Measurements from ENCODE around the gene NSDHL. TPM values are rescaled to one million over a fixed set of nuclear protein-coding genes. Genes with fewer than 3 reads are reported as not detected.

Gene NSDHL
- total RNA-seq, 1 experiment from 2014 or later: 22.1 TPM

DNA sequence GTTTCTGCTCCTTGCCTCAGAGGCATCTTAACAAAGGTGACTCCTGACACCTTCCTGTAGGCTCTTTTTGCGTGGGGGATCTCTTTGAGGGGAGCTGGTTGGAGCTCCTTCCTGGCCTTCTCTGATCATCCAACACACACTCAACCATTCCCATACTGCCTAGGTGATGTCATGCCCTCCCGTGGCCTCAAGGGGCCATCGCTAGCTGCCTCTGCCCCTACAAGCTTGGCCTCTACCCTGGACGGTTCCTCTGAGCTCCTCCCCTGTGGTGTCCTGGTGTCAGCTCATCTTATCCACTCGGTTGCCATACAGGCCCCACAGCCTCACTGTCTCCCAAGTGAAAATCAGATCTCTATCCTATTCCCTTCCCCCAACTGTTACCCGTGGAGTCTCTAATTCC is 53.3 kb downstream of the NSDHL start:
- H3K79me2 ChIP-seq (ENCODE audit: insufficient read depth, low read length): no peaks in the 10 kb centered on the region
- H3K9me3 ChIP-seq (ENCODE audit: control insufficient read depth in 1 of 2, insufficient read depth in 1 of 2, low read depth in 1 of 2, low read length in 2 of 2): no peaks in the 10 kb centered on the region
- H2AFZ ChIP-seq (ENCODE audit: low read depth, low read length, poor library complexity, severe bottlenecking): no peak overlapping the region
- H3K27me3 ChIP-seq (ENCODE audit: insufficient read depth, low read length): no peaks in the 10 kb centered on the region
- no peak overlapping the region for H3K4me2 ChIP-seq (ENCODE audit: low read length)
- H4K20me1 ChIP-seq (ENCODE audit: insufficient read depth): no peaks in the 10 kb centered on the region
- peak; percentile 55 for ATAC-seq
- H3K27ac ChIP-seq (ENCODE audit: low read depth, low read length): no peak overlapping the region
- no peak overlapping the region for H3K9ac ChIP-seq (ENCODE audit: low read length)
- no peaks in the 10 kb centered on the region for H3K4me1 ChIP-seq (ENCODE audit: control insufficient read depth in 1 of 2, insufficient read depth in 2 of 2, low read length in 2 of 2)
- BruUV-seq (replicated peaks): no TSS peak
- CTCF ChIA-PET: no interaction called here
- no peak for DNase-seq (ENCODE audit: low read depth, low spot score)
- RAD21 ChIA-PET (ENCODE audit: low non-redundant PET in 1 of 2, low total read pairs in 2 of 2, uncharacterized antibody in 2 of 2, unreplicated experiment in 2 of 2): interaction anchor here in 1 of 2 experiments (0.7 kb wide), 1 partner anchor 42 kb away, joined by 3 read pairs; no protein-coding TSS in a partner anchor
- H3K9me2 ChIP-seq (ENCODE audit: insufficient read depth): no peaks in the 10 kb centered on the region
- H3K4me3 ChIP-seq (replicated peaks in 1 of 2; ENCODE audit: low read depth in 1 of 2, low read length in 2 of 2): no peak overlapping the region
- H3K36me3 ChIP-seq (ENCODE audit: control insufficient read depth in 1 of 2, insufficient read depth in 2 of 2, low read length in 2 of 2): no peaks in the 10 kb centered on the region
- TF ChIP-seq, protein P1, sequence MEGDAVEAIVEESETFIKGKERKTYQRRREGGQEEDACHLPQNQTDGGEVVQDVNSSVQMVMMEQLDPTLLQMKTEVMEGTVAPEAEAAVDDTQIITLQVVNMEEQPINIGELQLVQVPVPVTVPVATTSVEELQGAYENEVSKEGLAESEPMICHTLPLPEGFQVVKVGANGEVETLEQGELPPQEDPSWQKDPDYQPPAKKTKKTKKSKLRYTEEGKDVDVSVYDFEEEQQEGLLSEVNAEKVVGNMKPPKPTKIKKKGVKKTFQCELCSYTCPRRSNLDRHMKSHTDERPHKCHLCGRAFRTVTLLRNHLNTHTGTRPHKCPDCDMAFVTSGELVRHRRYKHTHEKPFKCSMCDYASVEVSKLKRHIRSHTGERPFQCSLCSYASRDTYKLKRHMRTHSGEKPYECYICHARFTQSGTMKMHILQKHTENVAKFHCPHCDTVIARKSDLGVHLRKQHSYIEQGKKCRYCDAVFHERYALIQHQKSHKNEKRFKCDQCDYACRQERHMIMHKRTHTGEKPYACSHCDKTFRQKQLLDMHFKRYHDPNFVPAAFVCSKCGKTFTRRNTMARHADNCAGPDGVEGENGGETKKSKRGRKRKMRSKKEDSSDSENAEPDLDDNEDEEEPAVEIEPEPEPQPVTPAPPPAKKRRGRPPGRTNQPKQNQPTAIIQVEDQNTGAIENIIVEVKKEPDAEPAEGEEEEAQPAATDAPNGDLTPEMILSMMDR (IDR thresholded peaks at IDR 0.05 in 2 of 3, conservative IDR thresholded peaks at IDR 0.05 in 1 of 3; ENCODE audit: borderline replicate concordance in 1 of 3, insufficient read depth in 1 of 3, low read depth in 2 of 3, low read length in 2 of 3): 0 out of 6 replicates have a peak, but pooled peaks of 1 of the 3 experiments have one; percentile 18
- TF ChIP-seq TCF7L2 (IDR thresholded peaks at IDR 0.05; ENCODE audit: borderline replicate concordance, extremely low read depth, insufficient read depth, insufficient read length) (no peak), CEBPB (IDR thresholded peaks at IDR 0.05; ENCODE audit: low read depth) (no peak)
- intact Hi-C loops (cut with micrococcal nuclease): no loop called here
- POLR2A ChIA-PET: no interaction called here

DNA sequence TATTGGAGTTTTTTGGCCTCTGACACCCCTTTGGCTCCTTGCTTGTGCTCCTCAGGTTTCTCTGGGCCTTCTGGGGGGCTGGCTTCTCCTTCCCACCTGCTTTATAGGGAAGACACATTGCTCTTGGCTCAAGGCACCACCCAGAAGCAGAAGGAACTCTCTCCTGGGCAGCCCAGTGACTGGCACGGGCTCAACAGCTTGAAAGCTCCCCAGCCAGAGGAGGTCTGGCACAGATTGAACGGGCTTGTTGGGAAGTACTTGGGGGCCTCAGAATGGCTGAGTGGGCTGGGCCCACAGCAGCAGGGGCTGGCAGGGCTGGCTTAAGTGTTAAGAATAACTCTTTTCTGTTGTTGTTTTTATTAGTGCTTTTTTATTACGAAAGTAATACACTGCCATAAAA is 55.9 kb downstream of the NSDHL start:
- Histone ChIP-seq H3K4me3 (replicated peaks in 1 of 2; ENCODE audit: low read depth in 1 of 2, low read length in 2 of 2) (no peak overlapping the region), H3K79me2 (ENCODE audit: insufficient read depth, low read length) (no peaks in the 10 kb centered on the region), H3K36me3 (ENCODE audit: control insufficient read depth in 1 of 2, insufficient read depth in 2 of 2, low read length in 2 of 2) (no peaks in the 10 kb centered on the region), H3K4me2 (ENCODE audit: low read length) (no peak overlapping the region), H2AFZ (ENCODE audit: low read depth, low read length, poor library complexity, severe bottlenecking) (no peak overlapping the region), H4K20me1 (ENCODE audit: insufficient read depth) (no peaks in the 10 kb centered on the region), H3K4me1 (ENCODE audit: control insufficient read depth in 1 of 2, insufficient read depth in 2 of 2, low read length in 2 of 2) (no peaks in the 10 kb centered on the region), H3K27me3 (ENCODE audit: insufficient read depth, low read length) (no peaks in the 10 kb centered on the region), H3K9ac (ENCODE audit: low read length) (no peak overlapping the region), H3K9me2 (ENCODE audit: insufficient read depth) (no peaks in the 10 kb centered on the region), H3K9me3 (ENCODE audit: control insufficient read depth in 1 of 2, insufficient read depth in 1 of 2, low read depth in 1 of 2, low read length in 2 of 2) (no peaks in the 10 kb centered on the region), H3K27ac (ENCODE audit: low read depth, low read length) (no peak overlapping the region)
- intact Hi-C loops (cut with micrococcal nuclease): no loop called here
- DNase-seq (ENCODE audit: low read depth, low spot score): no peak
- RAD21 ChIA-PET (ENCODE audit: low non-redundant PET in 1 of 2, low total read pairs in 2 of 2, uncharacterized antibody in 2 of 2, unreplicated experiment in 2 of 2): no interaction called here
- BruUV-seq (replicated peaks): no TSS peak
- CTCF ChIA-PET: no interaction called here
- POLR2A ChIA-PET: no interaction called here
- no peak for ATAC-seq
- TF ChIP-seq ZBTB33 (IDR thresholded peaks at IDR 0.05; ENCODE audit: extremely low read depth, insufficient replicate concordance, low read length) (no peak), JUND (IDR thresholded peaks at IDR 0.05) (no peak), SIN3A (IDR thresholded peaks at IDR 0.05; ENCODE audit: low read depth) (no peak), ELF1 (IDR thresholded peaks at IDR 0.05; ENCODE audit: borderline replicate concordance, low read depth) (no peak), EGR1 (IDR thresholded peaks at IDR 0.05; ENCODE audit: low read depth) (no peak), CEBPB (IDR thresholded peaks at IDR 0.05; ENCODE audit: low read depth) (no peak), EZH2phosphoT487 (IDR thresholded peaks at IDR 0.05; ENCODE audit: borderline replicate concordance) (no peak), TCF7L2 (IDR thresholded peaks at IDR 0.05; ENCODE audit: borderline replicate concordance, extremely low read depth, insufficient read depth, insufficient read length) (no peak), ZNF274 (IDR thresholded peaks at IDR 0.05; ENCODE audit: low read depth, low read length) (no peak), POLR2A (IDR thresholded peaks at IDR 0.05; ENCODE audit: borderline replicate concordance, extremely low read depth, insufficient read depth, insufficient read length) (no peak), EZH2 (IDR thresholded peaks at IDR 0.05) (no peak), RAD21 (IDR thresholded peaks at IDR 0.05; ENCODE audit: low read depth) (no peak), SRF (IDR thresholded peaks at IDR 0.05; ENCODE audit: low read depth) (no peak), ATF3 (IDR thresholded peaks at IDR 0.05) (no peak), CBX3 (IDR thresholded peaks at IDR 0.05; ENCODE audit: low read depth) (no peak)
- TF ChIP-seq, protein P2, sequence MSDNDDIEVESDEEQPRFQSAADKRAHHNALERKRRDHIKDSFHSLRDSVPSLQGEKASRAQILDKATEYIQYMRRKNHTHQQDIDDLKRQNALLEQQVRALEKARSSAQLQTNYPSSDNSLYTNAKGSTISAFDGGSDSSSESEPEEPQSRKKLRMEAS (IDR thresholded peaks at IDR 0.05): no peak
